Keratinocyte (primary cell): ENCODE measurements around the gene TAF4. TPM values are rescaled to one million over a fixed set of nuclear protein-coding genes. Genes with fewer than 3 reads are reported as not detected.

Experiments
- DNase-seq: peaks from one replicate; pipeline ENCODE4 v3.0.0-alpha.2; 2011; ENCODE audit warnings: low read depth, missing footprints, low spot score
- FAIRE-seq: peaks from 2 replicates; lab custom pipeline; 2011; peaks lifted over from hg19 to GRCh38; lab: Jason Lieb, UNC
- H2AFZ ChIP-seq: 2 replicates; pipeline ENCODE4 v1.6.0; 2012; ENCODE audit warnings: low read length, control low read depth, inconsistent platforms; ENCODE audit not compliant: control insufficient read depth
- H3K27ac ChIP-seq: 2 replicates; pipeline ENCODE4 v1.5.1; 2011; ENCODE audit warnings: low read length; ENCODE audit not compliant: control insufficient read depth, insufficient read depth
- H3K27me3 ChIP-seq: 3 replicates; pipeline ENCODE4 v1.6.0; 2011; ENCODE audit warnings: low read length; ENCODE audit not compliant: control insufficient read depth, insufficient read depth; ENCODE audit errors: extremely low read depth
- H3K36me3 ChIP-seq, 2 experiments: 2 replicates in 1 of 2; 3 replicates in 1 of 2; pipeline ENCODE4 v1.5.1; 2011; ENCODE audit warnings: low read length in 2 of 2, mild to moderate bottlenecking in 1 of 2; ENCODE audit not compliant: control insufficient read depth in 2 of 2, insufficient read depth in 2 of 2; ENCODE audit errors: extremely low read depth in 1 of 2
- H3K4me1 ChIP-seq: 3 replicates; pipeline ENCODE4 v1.5.1; 2011; ENCODE audit warnings: low read length; ENCODE audit not compliant: control insufficient read depth, insufficient read depth; ENCODE audit errors: extremely low read depth
- H3K4me2 ChIP-seq: 3 replicates; pipeline ENCODE4 v1.6.0; 2011; ENCODE audit warnings: low read depth, low read length; ENCODE audit not compliant: control insufficient read depth, insufficient read depth; ENCODE audit errors: extremely low read depth
- H3K4me3 ChIP-seq, 3 experiments: fragments of 200-600 bp in 1 of 3; sonication (generic) in 1 of 3; 2 replicates in 2 of 3; 3 replicates in 1 of 3; pipeline ENCODE4 v1.5.1; 2011 to 2016; ENCODE audit warnings: low read length in 3 of 3, mild to moderate bottlenecking in 3 of 3, control low read depth in 2 of 3, inconsistent platforms in 1 of 3, low read depth in 1 of 3, mixed read lengths in 1 of 3, mixed run types in 1 of 3, moderate library complexity in 1 of 3; ENCODE audit not compliant: control insufficient read depth in 2 of 3, insufficient read depth in 2 of 3; ENCODE audit errors: extremely low read depth in 1 of 3
- H3K79me2 ChIP-seq: 2 replicates; pipeline ENCODE4 v1.6.0; 2012; ENCODE audit warnings: low read length; ENCODE audit not compliant: control insufficient read depth, insufficient read depth
- H3K9ac ChIP-seq: 3 replicates; pipeline ENCODE4 v1.6.0; 2011; ENCODE audit warnings: low read length; ENCODE audit not compliant: control insufficient read depth, insufficient read depth; ENCODE audit errors: extremely low read depth
- H3K9me1 ChIP-seq: 3 replicates; pipeline ENCODE4 v1.6.0; 2011; ENCODE audit warnings: low read length; ENCODE audit not compliant: control insufficient read depth, insufficient read depth; ENCODE audit errors: extremely low read depth
- H3K9me3 ChIP-seq: 2 replicates; pipeline ENCODE4 v1.5.1; 2012; ENCODE audit warnings: low read depth, low read length; ENCODE audit not compliant: control insufficient read depth
- H4K20me1 ChIP-seq: 3 replicates; pipeline ENCODE4 v1.6.0; 2011; ENCODE audit warnings: low read length; ENCODE audit not compliant: control insufficient read depth, insufficient read depth; ENCODE audit errors: extremely low read depth
- CTCF ChIP-seq, 3 experiments: IDR thresholded peaks in 1 of 3; conservative IDR thresholded peaks in 1 of 3; optimal IDR thresholded peaks in 1 of 3; 2 replicates in 2 of 3; 3 replicates in 1 of 3; pipeline versions ENCODE3 to v1.5.1; 2011; ENCODE audit warnings: low read length in 3 of 3, mild to moderate bottlenecking in 3 of 3, moderate library complexity in 2 of 3, control low read depth in 1 of 3, inconsistent platforms in 1 of 3; ENCODE audit not compliant: insufficient read depth in 2 of 3; ENCODE audit errors: extremely low read depth in 1 of 3
- EZH2 ChIP-seq: IDR thresholded peaks from one replicate; pipeline ENCODE4 v1.6.1; 2012; ENCODE audit warnings: inconsistent platforms, mild to moderate bottlenecking, low read length, moderate library complexity
- dilution Hi-C: fragments of 300-500 bp; cut with MboI; formaldehyde crosslinking; loops from one replicate; pipeline ENCODE4 v1.7.0; 2020; ENCODE audit warnings: low sequenced_read_pairs; ENCODE audit not compliant: extremely low pct_ligation_motif_present
- polyA plus RNA-seq, 5 experiments: library from polyadenylated mRNA; depleted of rRNA in 3 of 5; stranded (reverse) in 3 of 5; stranded (forward) in 1 of 5; unstranded in 1 of 5; fragments of >200 nt; gene quantifications; 1 replicate in 1 of 5; 2 replicates in 3 of 5; 3 replicates in 1 of 5; pipeline versions ENCODE4 v1.2.1 to v1.2.3, GENCODE V29; 2011 to 2012; ENCODE audit warnings: missing spikeins in 2 of 5, low read depth in 1 of 5, low replicate concordance in 1 of 5

The TAF4 gene
- polyA plus RNA-seq, 1 donor (not counting 4 experiments of a cell fraction or from before 2014, with no cell fraction given): 3.3 TPM

DNA sequence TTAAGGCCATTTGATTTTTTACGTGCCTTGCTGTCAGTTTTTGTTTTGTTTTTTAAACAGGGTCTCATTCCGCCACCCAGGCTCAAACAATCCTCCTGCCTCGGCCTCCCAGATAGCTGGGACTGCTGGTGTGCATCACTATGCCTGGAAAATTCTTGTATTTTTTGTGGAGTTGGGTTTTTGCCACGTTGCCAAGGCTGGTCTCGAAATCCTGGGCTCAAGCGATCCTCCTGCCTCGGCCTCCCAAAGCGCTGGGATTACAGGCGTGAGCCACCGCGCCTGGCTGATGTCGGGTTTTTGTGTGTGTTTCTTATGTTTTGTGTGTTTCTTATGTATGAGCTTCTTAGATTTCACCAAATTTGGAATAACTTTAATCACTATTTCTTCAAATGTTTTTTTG is 104.8 kb downstream of the TAF4 start:
- no peak for FAIRE-seq
- no peak overlapping the region for H3K27ac ChIP-seq

DNA sequence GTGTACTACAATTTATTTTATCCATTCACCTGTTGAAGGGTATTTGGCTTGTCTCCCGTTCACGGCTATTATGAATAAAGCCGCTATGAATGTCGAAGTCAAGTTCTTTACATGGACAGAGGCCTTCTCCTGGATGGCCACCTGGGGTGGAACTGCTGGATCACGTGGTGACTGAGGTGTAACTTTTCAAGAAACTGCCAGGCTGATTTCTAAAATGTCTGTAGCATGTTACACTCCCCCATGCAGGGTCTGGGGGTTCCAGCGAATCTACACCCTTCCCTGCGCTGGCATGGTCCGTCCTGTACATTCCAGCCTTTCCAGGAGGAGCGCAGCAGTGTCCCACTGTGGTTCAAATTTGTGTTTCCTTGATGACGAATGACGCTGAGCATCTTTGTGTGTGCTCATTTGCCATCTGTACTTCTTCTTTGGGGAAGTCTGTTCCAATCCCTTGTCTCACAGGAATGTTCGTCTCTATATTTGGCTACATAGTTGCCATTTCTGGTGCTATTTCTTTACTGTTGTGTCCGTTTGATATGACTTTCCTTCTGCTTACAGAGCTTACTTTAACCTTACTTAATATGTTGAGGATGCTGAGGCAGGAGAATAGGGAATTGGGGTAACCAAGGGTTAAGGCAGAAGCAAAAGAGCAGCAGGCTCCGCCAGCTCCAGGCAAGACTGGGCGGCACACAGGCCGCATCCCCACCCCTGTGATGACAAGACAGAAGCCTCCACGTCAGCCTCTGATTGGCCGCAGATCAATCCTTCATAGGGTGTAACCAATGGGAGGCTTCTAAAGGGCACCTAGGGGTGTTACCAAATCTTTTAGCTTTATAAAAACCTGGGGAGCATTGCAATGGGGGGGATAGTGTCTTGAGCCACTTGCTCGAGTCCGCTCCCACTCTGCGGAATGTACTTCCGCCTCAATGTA is 106.6 kb downstream of the TAF4 start:
- Histone ChIP-seq H3K4me1 (no peaks in the 10 kb centered on the region), H3K27me3 (peaks cover 17% of the 10 kb centered on the region), H3K4me2 (no peak overlapping the region), H3K79me2 (no peaks in the 10 kb centered on the region), H4K20me1 (no peaks in the 10 kb centered on the region), H2AFZ (no peak overlapping the region), H3K9me3 (no peaks in the 10 kb centered on the region), H3K9ac (no peak overlapping the region), H3K27ac (no peak overlapping the region), H3K9me1 (no peaks in the 10 kb centered on the region), H3K4me3 (no peak overlapping the region), H3K36me3 (no peaks in the 10 kb centered on the region)
- dilution Hi-C loops: no loop called here
- FAIRE-seq (no peak), DNase-seq (no peak)
- no peak for TF ChIP-seq EZH2

More for the DNA sequence above, 104.8 kb downstream of the TAF4 start:
- H3K4me1 ChIP-seq: no peaks in the 10 kb centered on the region
- no peak overlapping the region for H3K4me2 ChIP-seq
- no peak for DNase-seq
- dilution Hi-C loops: no loop called here
- no peak overlapping the region for H3K4me3 ChIP-seq
- H3K27me3 ChIP-seq: peaks cover 22% of the 10 kb centered on the region
- TF ChIP-seq CTCF (optimal IDR thresholded peaks at IDR 0.05 in 1 of 3, IDR thresholded peaks at IDR 0.05 in 1 of 3, conservative IDR thresholded peaks at IDR 0.05 in 1 of 3; ENCODE audit: extremely low read depth in 1 of 3, insufficient read depth in 2 of 3, low read length in 3 of 3) (no peak), EZH2 (no peak)
- no peaks in the 10 kb centered on the region for H3K9me1 ChIP-seq
- H2AFZ ChIP-seq: no peak overlapping the region
- no peaks in the 10 kb centered on the region for H3K9me3 ChIP-seq
- H4K20me1 ChIP-seq: no peaks in the 10 kb centered on the region
- no peaks in the 10 kb centered on the region for H3K36me3 ChIP-seq
- H3K79me2 ChIP-seq: no peaks in the 10 kb centered on the region
- no peak overlapping the region for H3K9ac ChIP-seq
